ENCODE data around the gene PGAP6. TPM values are rescaled to one million over a fixed set of nuclear protein-coding genes. Genes with fewer than 3 reads are reported as not detected.
A peak's percentile ranks its signal among the peaks of the same experiment; 100 is the strongest.

Gene PGAP6
- total and polyA plus RNA-seq, 9 of the 15 experiments (the other 6 are each of a cell fraction or from before 2014, with no cell fraction given), result 0.45 to 50.2 (median 39.3) TPM

DNA sequence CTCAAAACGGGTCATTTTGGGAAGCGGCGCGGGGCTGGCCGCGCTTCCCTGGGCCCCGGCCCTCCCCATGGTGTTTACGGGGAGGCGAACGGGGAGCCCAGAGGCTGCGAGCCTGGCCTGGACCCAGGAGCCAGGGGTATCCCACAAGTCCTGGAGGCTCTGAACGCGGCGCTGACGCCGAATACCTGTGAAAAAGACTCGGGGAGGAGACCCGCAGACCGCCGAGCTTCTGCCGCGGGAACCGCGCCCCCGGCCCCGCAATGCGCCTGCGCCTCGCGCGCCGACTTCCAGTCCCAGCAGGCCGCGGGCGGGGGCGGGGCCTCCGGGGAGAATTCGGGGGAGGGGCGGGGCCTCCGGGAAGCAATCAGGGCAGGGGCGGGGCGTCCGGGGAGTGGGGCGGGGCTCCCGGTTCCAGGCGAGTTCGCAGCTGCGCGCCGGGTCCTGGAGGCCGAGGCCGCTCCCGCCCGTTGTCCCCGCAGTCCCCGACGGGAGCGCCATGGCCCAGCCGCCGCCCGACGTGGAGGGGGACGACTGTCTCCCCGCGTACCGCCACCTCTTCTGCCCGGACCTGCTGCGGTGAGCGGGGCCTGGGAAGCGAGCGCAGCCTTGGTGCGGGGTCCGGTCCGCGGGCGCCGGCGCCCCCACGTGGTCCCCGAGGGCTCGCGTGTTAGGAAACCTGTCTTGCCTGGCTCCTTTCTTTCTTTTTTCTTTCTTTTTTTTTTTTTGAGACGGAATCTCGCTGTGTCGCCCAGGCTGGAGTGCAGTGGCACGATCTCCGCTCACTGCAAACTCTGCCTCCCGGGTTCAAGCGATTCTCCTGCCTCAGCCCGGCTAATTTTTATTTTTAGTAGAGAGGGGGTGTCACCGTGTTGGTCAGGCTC is 19.9 kb upstream of the PGAP6 start, which contains the start of gene DECR2 (continued):
- TF ChIP-seq, protein P1, sequence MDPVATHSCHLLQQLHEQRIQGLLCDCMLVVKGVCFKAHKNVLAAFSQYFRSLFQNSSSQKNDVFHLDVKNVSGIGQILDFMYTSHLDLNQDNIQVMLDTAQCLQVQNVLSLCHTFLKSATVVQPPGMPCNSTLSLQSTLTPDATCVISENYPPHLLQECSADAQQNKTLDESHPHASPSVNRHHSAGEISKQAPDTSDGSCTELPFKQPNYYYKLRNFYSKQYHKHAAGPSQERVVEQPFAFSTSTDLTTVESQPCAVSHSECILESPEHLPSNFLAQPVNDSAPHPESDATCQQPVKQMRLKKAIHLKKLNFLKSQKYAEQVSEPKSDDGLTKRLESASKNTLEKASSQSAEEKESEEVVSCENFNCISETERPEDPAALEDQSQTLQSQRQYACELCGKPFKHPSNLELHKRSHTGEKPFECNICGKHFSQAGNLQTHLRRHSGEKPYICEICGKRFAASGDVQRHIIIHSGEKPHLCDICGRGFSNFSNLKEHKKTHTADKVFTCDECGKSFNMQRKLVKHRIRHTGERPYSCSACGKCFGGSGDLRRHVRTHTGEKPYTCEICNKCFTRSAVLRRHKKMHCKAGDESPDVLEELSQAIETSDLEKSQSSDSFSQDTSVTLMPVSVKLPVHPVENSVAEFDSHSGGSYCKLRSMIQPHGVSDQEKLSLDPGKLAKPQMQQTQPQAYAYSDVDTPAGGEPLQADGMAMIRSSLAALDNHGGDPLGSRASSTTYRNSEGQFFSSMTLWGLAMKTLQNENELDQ (CRISPR knock-in tag; IDR thresholded peaks at IDR 0.05; ENCODE audit: borderline replicate concordance), result no peak
- TF ChIP-seq ZNF134 (CRISPR knock-in tag; conservative IDR thresholded peaks at IDR 0.05) (no peak), NCOA1 (IDR thresholded peaks at IDR 0.05; ENCODE audit: low read depth) (peak; percentile 28; the same call in 1 of the 2 replicates), PML (IDR thresholded peaks at IDR 0.05; ENCODE audit: low read length) (peak; percentile 66; the same call in 1 of the 2 replicates), GTF2B (IDR thresholded peaks at IDR 0.05; ENCODE audit: extremely low read depth, insufficient read length) (no peak), BCOR (IDR thresholded peaks at IDR 0.05) (peak; percentile 78), TRIM24 (IDR thresholded peaks at IDR 0.05) (peak in 1 of 2 experiments; percentile 78; a peak in 2 of 4 replicates), POLR2A (conservative IDR thresholded peaks at IDR 0.05) (peak; percentile 82)
- TF ChIP-seq, protein P2, sequence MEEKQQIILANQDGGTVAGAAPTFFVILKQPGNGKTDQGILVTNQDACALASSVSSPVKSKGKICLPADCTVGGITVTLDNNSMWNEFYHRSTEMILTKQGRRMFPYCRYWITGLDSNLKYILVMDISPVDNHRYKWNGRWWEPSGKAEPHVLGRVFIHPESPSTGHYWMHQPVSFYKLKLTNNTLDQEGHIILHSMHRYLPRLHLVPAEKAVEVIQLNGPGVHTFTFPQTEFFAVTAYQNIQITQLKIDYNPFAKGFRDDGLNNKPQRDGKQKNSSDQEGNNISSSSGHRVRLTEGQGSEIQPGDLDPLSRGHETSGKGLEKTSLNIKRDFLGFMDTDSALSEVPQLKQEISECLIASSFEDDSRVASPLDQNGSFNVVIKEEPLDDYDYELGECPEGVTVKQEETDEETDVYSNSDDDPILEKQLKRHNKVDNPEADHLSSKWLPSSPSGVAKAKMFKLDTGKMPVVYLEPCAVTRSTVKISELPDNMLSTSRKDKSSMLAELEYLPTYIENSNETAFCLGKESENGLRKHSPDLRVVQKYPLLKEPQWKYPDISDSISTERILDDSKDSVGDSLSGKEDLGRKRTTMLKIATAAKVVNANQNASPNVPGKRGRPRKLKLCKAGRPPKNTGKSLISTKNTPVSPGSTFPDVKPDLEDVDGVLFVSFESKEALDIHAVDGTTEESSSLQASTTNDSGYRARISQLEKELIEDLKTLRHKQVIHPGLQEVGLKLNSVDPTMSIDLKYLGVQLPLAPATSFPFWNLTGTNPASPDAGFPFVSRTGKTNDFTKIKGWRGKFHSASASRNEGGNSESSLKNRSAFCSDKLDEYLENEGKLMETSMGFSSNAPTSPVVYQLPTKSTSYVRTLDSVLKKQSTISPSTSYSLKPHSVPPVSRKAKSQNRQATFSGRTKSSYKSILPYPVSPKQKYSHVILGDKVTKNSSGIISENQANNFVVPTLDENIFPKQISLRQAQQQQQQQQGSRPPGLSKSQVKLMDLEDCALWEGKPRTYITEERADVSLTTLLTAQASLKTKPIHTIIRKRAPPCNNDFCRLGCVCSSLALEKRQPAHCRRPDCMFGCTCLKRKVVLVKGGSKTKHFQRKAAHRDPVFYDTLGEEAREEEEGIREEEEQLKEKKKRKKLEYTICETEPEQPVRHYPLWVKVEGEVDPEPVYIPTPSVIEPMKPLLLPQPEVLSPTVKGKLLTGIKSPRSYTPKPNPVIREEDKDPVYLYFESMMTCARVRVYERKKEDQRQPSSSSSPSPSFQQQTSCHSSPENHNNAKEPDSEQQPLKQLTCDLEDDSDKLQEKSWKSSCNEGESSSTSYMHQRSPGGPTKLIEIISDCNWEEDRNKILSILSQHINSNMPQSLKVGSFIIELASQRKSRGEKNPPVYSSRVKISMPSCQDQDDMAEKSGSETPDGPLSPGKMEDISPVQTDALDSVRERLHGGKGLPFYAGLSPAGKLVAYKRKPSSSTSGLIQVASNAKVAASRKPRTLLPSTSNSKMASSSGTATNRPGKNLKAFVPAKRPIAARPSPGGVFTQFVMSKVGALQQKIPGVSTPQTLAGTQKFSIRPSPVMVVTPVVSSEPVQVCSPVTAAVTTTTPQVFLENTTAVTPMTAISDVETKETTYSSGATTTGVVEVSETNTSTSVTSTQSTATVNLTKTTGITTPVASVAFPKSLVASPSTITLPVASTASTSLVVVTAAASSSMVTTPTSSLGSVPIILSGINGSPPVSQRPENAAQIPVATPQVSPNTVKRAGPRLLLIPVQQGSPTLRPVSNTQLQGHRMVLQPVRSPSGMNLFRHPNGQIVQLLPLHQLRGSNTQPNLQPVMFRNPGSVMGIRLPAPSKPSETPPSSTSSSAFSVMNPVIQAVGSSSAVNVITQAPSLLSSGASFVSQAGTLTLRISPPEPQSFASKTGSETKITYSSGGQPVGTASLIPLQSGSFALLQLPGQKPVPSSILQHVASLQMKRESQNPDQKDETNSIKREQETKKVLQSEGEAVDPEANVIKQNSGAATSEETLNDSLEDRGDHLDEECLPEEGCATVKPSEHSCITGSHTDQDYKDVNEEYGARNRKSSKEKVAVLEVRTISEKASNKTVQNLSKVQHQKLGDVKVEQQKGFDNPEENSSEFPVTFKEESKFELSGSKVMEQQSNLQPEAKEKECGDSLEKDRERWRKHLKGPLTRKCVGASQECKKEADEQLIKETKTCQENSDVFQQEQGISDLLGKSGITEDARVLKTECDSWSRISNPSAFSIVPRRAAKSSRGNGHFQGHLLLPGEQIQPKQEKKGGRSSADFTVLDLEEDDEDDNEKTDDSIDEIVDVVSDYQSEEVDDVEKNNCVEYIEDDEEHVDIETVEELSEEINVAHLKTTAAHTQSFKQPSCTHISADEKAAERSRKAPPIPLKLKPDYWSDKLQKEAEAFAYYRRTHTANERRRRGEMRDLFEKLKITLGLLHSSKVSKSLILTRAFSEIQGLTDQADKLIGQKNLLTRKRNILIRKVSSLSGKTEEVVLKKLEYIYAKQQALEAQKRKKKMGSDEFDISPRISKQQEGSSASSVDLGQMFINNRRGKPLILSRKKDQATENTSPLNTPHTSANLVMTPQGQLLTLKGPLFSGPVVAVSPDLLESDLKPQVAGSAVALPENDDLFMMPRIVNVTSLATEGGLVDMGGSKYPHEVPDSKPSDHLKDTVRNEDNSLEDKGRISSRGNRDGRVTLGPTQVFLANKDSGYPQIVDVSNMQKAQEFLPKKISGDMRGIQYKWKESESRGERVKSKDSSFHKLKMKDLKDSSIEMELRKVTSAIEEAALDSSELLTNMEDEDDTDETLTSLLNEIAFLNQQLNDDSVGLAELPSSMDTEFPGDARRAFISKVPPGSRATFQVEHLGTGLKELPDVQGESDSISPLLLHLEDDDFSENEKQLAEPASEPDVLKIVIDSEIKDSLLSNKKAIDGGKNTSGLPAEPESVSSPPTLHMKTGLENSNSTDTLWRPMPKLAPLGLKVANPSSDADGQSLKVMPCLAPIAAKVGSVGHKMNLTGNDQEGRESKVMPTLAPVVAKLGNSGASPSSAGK (IDR thresholded peaks at IDR 0.05), result peak; percentile 80
- TF ChIP-seq, protein P3, sequence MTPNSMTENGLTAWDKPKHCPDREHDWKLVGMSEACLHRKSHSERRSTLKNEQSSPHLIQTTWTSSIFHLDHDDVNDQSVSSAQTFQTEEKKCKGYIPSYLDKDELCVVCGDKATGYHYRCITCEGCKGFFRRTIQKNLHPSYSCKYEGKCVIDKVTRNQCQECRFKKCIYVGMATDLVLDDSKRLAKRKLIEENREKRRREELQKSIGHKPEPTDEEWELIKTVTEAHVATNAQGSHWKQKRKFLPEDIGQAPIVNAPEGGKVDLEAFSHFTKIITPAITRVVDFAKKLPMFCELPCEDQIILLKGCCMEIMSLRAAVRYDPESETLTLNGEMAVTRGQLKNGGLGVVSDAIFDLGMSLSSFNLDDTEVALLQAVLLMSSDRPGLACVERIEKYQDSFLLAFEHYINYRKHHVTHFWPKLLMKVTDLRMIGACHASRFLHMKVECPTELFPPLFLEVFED (CRISPR knock-in tag; conservative IDR thresholded peaks at IDR 0.05), result no peak; the same call in 1 of the 2 replicates

Measured in K562 (cell line).